HCT116 (cell line): ENCODE data around the gene SLC24A2. TPM values are rescaled to one million over a fixed set of nuclear protein-coding genes. Genes with fewer than 3 reads are reported as not detected.
"Not testable (repeated sequence)": the region's sequence is repeated elsewhere in the genome, so short reads cannot be mapped to it uniquely, and the experiment has no call there.

ENCODE experiments used
- ATAC-seq: fragments of 200-7000 bp; cut with Tn5 transposase; 2 replicates; pipeline ENCODE4 v1.9.1; 2020; ENCODE audit warnings: mild to moderate bottlenecking, moderate library complexity
- Bru-seq: library from RNA; stranded (reverse); fragments of 400-500 nt; gene quantifications from one replicate; lab custom pipeline; 2021; lab: Mats Ljungman, UMichigan
- BruChase-seq, 2 experiments: library from RNA; stranded (reverse); fragments of 400-500 nt; gene quantifications; one replicate each; lab custom pipeline; 2021; lab: Mats Ljungman, UMichigan
- BruUV-seq: library from RNA; stranded (reverse); fragments of 400-500 nt; replicated peaks from 2 replicates; lab custom pipeline; 2021; lab: Mats Ljungman, UMichigan
- CTCF ChIA-PET: fragments of 300-600 bp; sonication (Branson Sonifier 250); formaldehyde crosslinking; loops from one replicate; lab custom pipeline; 2021; ENCODE audit warnings: antibody characterized with exemption; lab: Charles Lee
- POLR2A ChIA-PET: fragments of 300-600, 350-600 bp; sonication (Branson Sonifier 250); formaldehyde crosslinking; loops from one replicate; lab custom pipeline; 2021; ENCODE audit warnings: antibody characterized with exemption; lab: Charles Lee
- RAD21 ChIA-PET, 2 experiments: fragments of 300-600 bp; sonication (Branson Sonifier 250); formaldehyde crosslinking; loops; one replicate each; lab custom pipeline; 2023; ENCODE audit warnings: low total read pairs in 2 of 2; ENCODE audit not compliant: uncharacterized antibody in 2 of 2, unreplicated experiment in 2 of 2, low non-redundant PET in 1 of 2; lab: Charles Lee
- DNase-seq: peaks from one replicate; pipeline ENCODE4 v3.0.0-alpha.2; 2010; ENCODE audit warnings: low read depth, low spot score
- H2AFZ ChIP-seq: fragments of 200-600 bp; shearing (Covaris generic), sonication (generic); 2 replicates; pipeline ENCODE4 v1.6.1; 2017; ENCODE audit warnings: low read depth, mixed run types, mixed read lengths, antibody characterized with exemption, low read length; ENCODE audit not compliant: poor library complexity, severe bottlenecking
- H3K27ac ChIP-seq: 2 replicates; pipeline ENCODE4 v1.5.1; 2012; ENCODE audit warnings: low read depth, low read length
- H3K27me3 ChIP-seq: fragments of 200-600 bp; sonication (generic); 2 replicates; pipeline ENCODE4 v1.6.1; 2016; ENCODE audit warnings: mixed run types, low read length, mixed read lengths; ENCODE audit not compliant: insufficient read depth
- H3K36me3 ChIP-seq, 2 experiments: fragments of 200-500 bp in 1 of 2; fragments of 200-600 bp in 1 of 2; sonication (Bioruptor generic) in 1 of 2; sonication (generic) in 1 of 2; 2 replicates each; pipeline versions ENCODE4 v1.5.1 to v1.6.1; 2014 to 2016; ENCODE audit warnings: low read length in 2 of 2, inconsistent platforms in 1 of 2, mixed read lengths in 1 of 2, mixed run types in 1 of 2; ENCODE audit not compliant: insufficient read depth in 2 of 2, control insufficient read depth in 1 of 2
- H3K4me1 ChIP-seq, 2 experiments: fragments of 200-600 bp in 1 of 2; sonication (generic) in 1 of 2; 2 replicates each; pipeline versions ENCODE4 v1.5.1 to v1.6.1; 2012 to 2017; ENCODE audit warnings: low read length in 2 of 2, inconsistent platforms in 1 of 2, mild to moderate bottlenecking in 1 of 2, mixed read lengths in 1 of 2, mixed run types in 1 of 2, moderate library complexity in 1 of 2; ENCODE audit not compliant: insufficient read depth in 2 of 2, control insufficient read depth in 1 of 2
- H3K4me2 ChIP-seq: fragments of 200-600 bp; sonication (generic); 2 replicates; pipeline ENCODE4 v1.6.1; 2017; ENCODE audit warnings: mixed run types, low read length, mixed read lengths
- H3K4me3 ChIP-seq, 2 experiments: fragments of 200-600 bp in 1 of 2; sonication (generic) in 1 of 2; replicated peaks in 1 of 2; 2 replicates each; pipeline ENCODE4 v1.5.1; 2011 to 2016; ENCODE audit warnings: low read length in 2 of 2, control low read depth in 1 of 2, low read depth in 1 of 2, mild to moderate bottlenecking in 1 of 2, mixed read lengths in 1 of 2, mixed run types in 1 of 2
- H3K79me2 ChIP-seq: fragments of 200-600 bp; sonication (generic); 2 replicates; pipeline ENCODE4 v1.6.1; 2017; ENCODE audit warnings: mild to moderate bottlenecking, mixed run types, low read length, moderate library complexity, mixed read lengths; ENCODE audit not compliant: insufficient read depth
- H3K9ac ChIP-seq: fragments of 200-600 bp; sonication (generic); 2 replicates; pipeline ENCODE4 v1.6.1; 2016; ENCODE audit warnings: low read length, mixed read lengths
- H3K9me2 ChIP-seq: fragments of 200-600 bp; sonication (generic), shearing (Covaris generic); 2 replicates; pipeline ENCODE4 v1.6.1; 2017; ENCODE audit warnings: mixed run types, mild to moderate bottlenecking, moderate library complexity; ENCODE audit not compliant: insufficient read depth
- H3K9me3 ChIP-seq, 2 experiments: fragments of 200-500 bp in 1 of 2; fragments of 200-600 bp in 1 of 2; sonication (Bioruptor generic) in 1 of 2; sonication (generic) in 1 of 2; 2 replicates each; pipeline ENCODE4 v1.6.1; 2014 to 2017; ENCODE audit warnings: low read length in 2 of 2, mixed read lengths in 2 of 2, inconsistent platforms in 1 of 2, low read depth in 1 of 2, mild to moderate bottlenecking in 1 of 2, mixed run types in 1 of 2, moderate library complexity in 1 of 2; ENCODE audit not compliant: control insufficient read depth in 1 of 2, insufficient read depth in 1 of 2
- H4K20me1 ChIP-seq: fragments of 200-600 bp; sonication (generic), shearing (Covaris generic); 2 replicates; pipeline ENCODE4 v1.6.1; 2017; ENCODE audit warnings: mixed run types, mild to moderate bottlenecking, moderate library complexity; ENCODE audit not compliant: insufficient read depth
- ATF3 ChIP-seq: IDR thresholded peaks from 2 replicates; pipeline ENCODE4 v1.6.1; 2012
- CTCF ChIP-seq, 3 experiments: fragments of 200-600 bp in 1 of 3; sonication (generic) in 1 of 3; IDR thresholded peaks in 2 of 3; conservative IDR thresholded peaks in 1 of 3; 2 replicates each; pipeline ENCODE4 v1.5.1; 2012 to 2017; ENCODE audit warnings: low read depth in 2 of 3, low read length in 2 of 3, antibody characterized with exemption in 1 of 3, borderline replicate concordance in 1 of 3, control low read depth in 1 of 3, mild to moderate bottlenecking in 1 of 3, mixed read lengths in 1 of 3, mixed run types in 1 of 3, moderate library complexity in 1 of 3; ENCODE audit not compliant: insufficient read depth in 1 of 3
- EGR1 ChIP-seq: IDR thresholded peaks from 2 replicates; pipeline ENCODE4 v1.6.1; 2012; ENCODE audit warnings: low read depth
- EZH2 ChIP-seq: fragments of 200-600 bp; sonication (generic); IDR thresholded peaks from 2 replicates; pipeline ENCODE4 v1.6.1; 2017; ENCODE audit warnings: antibody characterized with exemption, mixed run types
- MAX ChIP-seq: IDR thresholded peaks from 2 replicates; pipeline ENCODE4 v1.6.1; 2012
- POLR2AphosphoS5 ChIP-seq: IDR thresholded peaks from 2 replicates; pipeline ENCODE4 v1.6.1; 2011; ENCODE audit warnings: mild to moderate bottlenecking, low read depth, low read length, moderate library complexity
- RAD21 ChIP-seq: IDR thresholded peaks from 2 replicates; pipeline ENCODE4 v1.6.1; 2012; ENCODE audit warnings: low read depth, mild to moderate bottlenecking
- SP1 ChIP-seq: IDR thresholded peaks from 2 replicates; pipeline ENCODE4 v1.6.1; 2012; ENCODE audit warnings: low read depth
- SRF ChIP-seq: IDR thresholded peaks from 2 replicates; pipeline ENCODE4 v1.6.1; 2012; ENCODE audit warnings: low read depth
- TCF7L2 ChIP-seq: IDR thresholded peaks from 2 replicates; pipeline ENCODE4 v1.7.0; 2011; ENCODE audit warnings: borderline replicate concordance, inconsistent platforms; ENCODE audit not compliant: insufficient read depth, insufficient read length; ENCODE audit errors: extremely low read depth
- YY1 ChIP-seq: IDR thresholded peaks from 2 replicates; pipeline ENCODE4 v1.6.1; 2011; ENCODE audit warnings: low read length, low read depth, moderate library complexity, mild to moderate bottlenecking; ENCODE audit not compliant: insufficient replicate concordance; ENCODE audit errors: extremely low read depth
- ZBTB33 ChIP-seq: IDR thresholded peaks from 2 replicates; pipeline ENCODE4 v1.6.1; 2011; ENCODE audit warnings: mild to moderate bottlenecking, low read length, moderate library complexity; ENCODE audit not compliant: insufficient replicate concordance; ENCODE audit errors: extremely low read depth
- ZFX ChIP-seq: fragments of 450-650 bp; IDR thresholded peaks from 2 replicates; pipeline ENCODE4 v1.6.1; 2017
- ZNF274 ChIP-seq: fragments of 200-500 bp; sonication (Bioruptor generic); IDR thresholded peaks from 2 replicates; pipeline ENCODE4 v1.6.1; 2014; ENCODE audit warnings: mild to moderate bottlenecking, low read depth, low read length, inconsistent platforms
- intact Hi-C: fragments of 100-400 bp; cut with micrococcal nuclease; formaldehyde crosslinking; loops from 2 replicates; pipeline ENCODE4 v1.10.0; 2022
- long read RNA-seq: library from polyadenylated mRNA; unstranded; transcript quantifications from one replicate; pipeline ENCODE4 v2.0.0, GENCODE V29; 2021; ENCODE audit not compliant: unreplicated experiment
- polyA plus RNA-seq: library from polyadenylated mRNA; unstranded; fragments of >200 nt; gene quantifications from 2 replicates; pipeline ENCODE4 v1.2.1, GENCODE V29; 2012; ENCODE audit warnings: missing spikeins
- total RNA-seq: library from RNA; stranded (reverse); gene quantifications from one replicate; pipeline ENCODE4 v1.2.1, GENCODE V29; 2021; ENCODE audit not compliant: unreplicated experiment

The SLC24A2 gene
- total RNA-seq (not detected), Bru-seq, nascent RNA (percentile 7 among the genes with signal in this experiment), BruChase-seq, experiment 1, labeled RNA remaining after a 6-hour chase (percentile 4 among the genes with signal in this experiment), BruChase-seq, experiment 2, labeled RNA remaining after a 2-hour chase (percentile 4 among the genes with signal in this experiment)
- not detected in 2 replicates for polyA plus RNA-seq
- long read RNA-seq = 0 reads

- intact Hi-C loops = no loop called here
- Histone ChIP-seq H3K36me3 (no peaks in the 10 kb centered on the region), H3K4me2 (no peak within 1 kb of the TSS), H3K27ac (no peak within 1 kb of the TSS), H3K79me2 (no peaks in the 10 kb centered on the region), H2AFZ (no peak within 1 kb of the TSS), H3K27me3 (peaks cover under 1% of the 10 kb centered on the region; the same call in 1 of the 2 replicates), H4K20me1 (no peaks in the 10 kb centered on the region), H3K9ac (no peak within 1 kb of the TSS), H3K9me2 (no peaks in the 10 kb centered on the region), H3K9me3 (no peaks in the 10 kb centered on the region), H3K4me1 (no peaks in the 10 kb centered on the region), H3K4me3 (no peak within 1 kb of the TSS)
- RAD21 ChIA-PET = no interaction called here
- BruUV-seq = no TSS peak
- no peak for TF ChIP-seq ZNF274
- TF ChIP-seq CTCF (IDR thresholded peaks at IDR 0.05 in 2 of 3, conservative IDR thresholded peaks at IDR 0.05 in 1 of 3; ENCODE audit: borderline replicate concordance in 1 of 3, insufficient read depth in 1 of 3, low read depth in 2 of 3, low read length in 2 of 3) = no peak
- TF ChIP-seq EZH2 = no peak
- no peak for TF ChIP-seq TCF7L2
- no peak for TF ChIP-seq ATF3
- TF ChIP-seq SP1 = no peak
- TF ChIP-seq MAX = no peak
- TF ChIP-seq SRF = no peak
- no peak for TF ChIP-seq ZBTB33
- no peak for TF ChIP-seq ZFX
- TF ChIP-seq POLR2AphosphoS5 = no peak
- no peak for TF ChIP-seq YY1
- TF ChIP-seq RAD21 = no peak
- no peak for TF ChIP-seq EGR1
- POLR2A ChIA-PET = no interaction called here
- CTCF ChIA-PET = no interaction called here
- DNase-seq = no peak
- no peak for ATAC-seq
Measured at GRCh38 chr9:19788614-19789271, at the start of gene SLC24A2. SLC24A2 (minus strand) TSS chr9:19789037.

GRCh38 chr9:19833331-19833730, 44.5 kb upstream of the SLC24A2 start:
- not testable (repeated sequence) for BruUV-seq

More at GRCh38 chr9:19833331-19833730, 44.5 kb upstream of the SLC24A2 start:
- H3K9ac ChIP-seq, CTCF ChIA-PET, POLR2A ChIA-PET, ATAC-seq, H4K20me1 ChIP-seq, H3K79me2 ChIP-seq, H3K4me2 ChIP-seq, intact Hi-C loops, H3K4me1 ChIP-seq, H3K36me3 ChIP-seq, H3K4me3 ChIP-seq, H3K9me2 ChIP-seq, RAD21 ChIA-PET, H3K27ac ChIP-seq, DNase-seq, H3K27me3 ChIP-seq, H2AFZ ChIP-seq, H3K9me3 ChIP-seq: not testable (repeated sequence)
